Left cardiac atrium (tissue), 4 donors: ENCODE data around the gene CSGALNACT2. TPM values are rescaled to one million over a fixed set of nuclear protein-coding genes. Genes with fewer than 3 reads are reported as not detected.
A peak's percentile ranks its signal among the peaks of the same experiment; 100 is the strongest.

Source experiments
- ATAC-seq, 2 donors: fragments of 200-7000 bp; cut with Tn5 transposase; one replicate each; pipeline ENCODE4 v1.9.1; 2020; ENCODE audit warnings: mild to moderate bottlenecking in 2 of 2, moderate library complexity in 2 of 2
- DNase-seq: peaks from one replicate; pipeline ENCODE4 v3.0.0-alpha.2; 2020
- intact Hi-C, 2 donors: fragments of 100-400 bp; cut with DNase I; formaldehyde crosslinking; loops; one replicate each; pipeline versions ENCODE4 v1.14.1 to v1.15.1; 2022 to 2023
- total RNA-seq, 2 donors: library from RNA; stranded (reverse); fragmentation: NEBNext Ultra II Directional; extraction: Animal tissue kit (Norgen Biotek cat#: 25700); gene quantifications; one replicate each; pipeline ENCODE4 v1.2.1, GENCODE V29; 2021
- donor health status: DM: no; HTN: yes; CAD: no.
- donor health status: DM: no; HTN: yes; CAD: no; lungs with severe emphysema.
- donor health status: DM: yes; HTN: yes; CAD: no.
- donor health status: Dilated cardiomyopathy.

CSGALNACT2 gene
- total RNA-seq, 2 donors from 2014 or later, result 12.0 to 17.0 TPM

GRCh38 chr10:43230101-43230908, 92.1 kb downstream of the CSGALNACT2 start:
- ATAC-seq, result no peak
- peak; percentile 15 for DNase-seq

GRCh38 chr10:43230909-43231522, 92.8 kb downstream of the CSGALNACT2 start:
- DNase-seq (peak; percentile 4), ATAC-seq (no peak)
- intact Hi-C loops, result no loop called here

More at GRCh38 chr10:43230101-43230908, 92.1 kb downstream of the CSGALNACT2 start:
- intact Hi-C loops, result no loop called here

GRCh38 chr10:43231523-43232078, 93.4 kb downstream of the CSGALNACT2 start:
- intact Hi-C loops, result no loop called here
- ATAC-seq (no peak), DNase-seq (peak; percentile 7)

- intact Hi-C loops, result no loop called here
- DNase-seq (peak; percentile 6), ATAC-seq (no peak)
Observed at GRCh38 chr10:43233601-43234430, 95.6 kb downstream of the CSGALNACT2 start.

GRCh38 chr10:43234471-43235041, 96.3 kb downstream of the CSGALNACT2 start:
- ATAC-seq, result no peak
- peak; percentile 7 for DNase-seq
- intact Hi-C loops, result no loop called here

Other genes with a start within 250 kb of the CSGALNACT2 start
- gene RET, start 61.4 kb upstream of the CSGALNACT2 start, total RNA-seq, result 1 to 10 TPM in 1 of 2 donors, under 1 TPM in 1; 0.84 to 6.1 TPM
- 1 to 10 TPM; 1.4 to 2.0 TPM for gene RASGEF1A, start 128.6 kb downstream of the CSGALNACT2 start, total RNA-seq
- not detected for gene FXYD4, start 233.2 kb downstream of the CSGALNACT2 start, total RNA-seq